Breast epithelium (tissue), 4 donors: ENCODE measurements around the gene GPC5. TPM values are rescaled to one million over a fixed set of nuclear protein-coding genes. Genes with fewer than 3 reads are reported as not detected.

Experiments
- DNase-seq, 2 donors: peaks; one replicate each; pipeline ENCODE4 v3.0.0-alpha.2; 2019; ENCODE audit warnings: low spot score in 2 of 2
- H3K27ac ChIP-seq, 2 donors: fragments of 200-600 bp; sonication (generic) in 1 of 2; one replicate each; pipeline ENCODE4 v1.5.1; 2016 to 2019; ENCODE audit warnings: mild to moderate bottlenecking in 1 of 2
- H3K27me3 ChIP-seq, 2 donors: fragments of 200-600 bp; sonication (generic) in 1 of 2; one replicate each; pipeline versions ENCODE4 v1.5.1 to v1.6.0; 2017 to 2019; ENCODE audit warnings: control low read depth in 1 of 2, mild to moderate bottlenecking in 1 of 2
- H3K36me3 ChIP-seq: fragments of 200-600 bp; one replicate; pipeline ENCODE4 v1.5.1; 2019
- H3K4me1 ChIP-seq, 2 donors: fragments of 200-600 bp; sonication (generic); one replicate each; pipeline ENCODE4 v1.5.1; 2016 to 2019; ENCODE audit warnings: control low read depth in 1 of 2
- H3K4me3 ChIP-seq, 3 donors: fragments of 200-600 bp; sonication (generic); 1 replicate in 2 of 3; 2 replicates in 1 of 3; pipeline ENCODE4 v1.5.1; 2016 to 2019; ENCODE audit warnings: mild to moderate bottlenecking in 3 of 3, moderate library complexity in 2 of 3
- H3K9me3 ChIP-seq, 2 donors: fragments of 200-600 bp; sonication (generic) in 1 of 2; one replicate each; pipeline ENCODE4 v1.5.1; 2016 to 2019; ENCODE audit warnings: control low read depth in 1 of 2
- CTCF ChIP-seq, 3 donors: fragments of 450-650 bp; IDR thresholded peaks; one replicate each; pipeline ENCODE4 v1.5.1; 2016 to 2017; ENCODE audit warnings: antibody characterized with exemption in 3 of 3, mild to moderate bottlenecking in 3 of 3, moderate library complexity in 3 of 3
- POLR2A ChIP-seq: fragments of 450-650 bp; IDR thresholded peaks from one replicate; pipeline ENCODE4 v1.6.1; 2016; ENCODE audit warnings: antibody characterized with exemption, mild to moderate bottlenecking, moderate library complexity
- POLR2AphosphoS5 ChIP-seq, 3 donors: sonication (generic); formaldehyde crosslinking; IDR thresholded peaks; one replicate each; pipeline ENCODE4 v1.6.1; 2017; ENCODE audit warnings: antibody characterized with exemption in 3 of 3
- intact Hi-C: fragments of 100-400 bp; cut with DNase I; formaldehyde crosslinking; loops from one replicate; pipeline ENCODE4 v1.15.1; 2023; ENCODE audit warnings: low total_unique reads
- total RNA-seq, 3 donors: library from RNA; depleted of rRNA; stranded (reverse); fragments of >200 nt; gene quantifications; one replicate each; pipeline ENCODE4 v1.1.0, GENCODE V29; 2016

GPC5 gene
- total RNA-seq, 3 donors from 2014 or later, result 0.88 to 0.98 TPM; not detected in 1

GRCh38 chr13:92122186-92122853, 723.9 kb downstream of the GPC5 start:
- Histone ChIP-seq H3K9me3 (no peaks in the 10 kb centered on the region), H3K27me3 (no peaks in the 10 kb centered on the region), H3K36me3 (no peaks in the 10 kb centered on the region), H3K27ac (no peak overlapping the region), H3K4me3 (no peak overlapping the region), H3K4me1 (no peaks in the 10 kb centered on the region)
- TF ChIP-seq POLR2AphosphoS5 (IDR thresholded peaks at IDR 0.05) (no peak), POLR2A (no peak), CTCF (IDR thresholded peaks at IDR 0.05) (no peak)
- no peak for DNase-seq
- intact Hi-C loops, result no loop called here

GRCh38 chr13:92126399-92126798, 728.0 kb downstream of the GPC5 start:
- H3K9me3 ChIP-seq, result no peaks in the 10 kb centered on the region
- no peaks in the 10 kb centered on the region for H3K27me3 ChIP-seq
- H3K27ac ChIP-seq, result no peak overlapping the region
- DNase-seq, result no peak
- intact Hi-C loops, result no loop called here
- no peaks in the 10 kb centered on the region for H3K4me1 ChIP-seq
- H3K4me3 ChIP-seq, result no peak overlapping the region
- TF ChIP-seq POLR2AphosphoS5 (IDR thresholded peaks at IDR 0.05) (no peak), CTCF (IDR thresholded peaks at IDR 0.05) (no peak), POLR2A (no peak)
- H3K36me3 ChIP-seq, result no peaks in the 10 kb centered on the region

- Histone ChIP-seq H3K27ac (no peak overlapping the region), H3K9me3 (no peaks in the 10 kb centered on the region), H3K4me3 (no peak overlapping the region), H3K4me1 (no peaks in the 10 kb centered on the region), H3K36me3 (no peaks in the 10 kb centered on the region), H3K27me3 (no peaks in the 10 kb centered on the region)
- no peak for TF ChIP-seq CTCF (IDR thresholded peaks at IDR 0.05)
- TF ChIP-seq POLR2A, result no peak
- no peak for TF ChIP-seq POLR2AphosphoS5 (IDR thresholded peaks at IDR 0.05)
- no peak for DNase-seq
- intact Hi-C loops, result no loop called here
Measured at GRCh38 chr13:92135509-92135908, 737.1 kb downstream of the GPC5 start.

- no peaks in the 10 kb centered on the region for H3K36me3 ChIP-seq
- H3K4me1 ChIP-seq, result no peaks in the 10 kb centered on the region
- H3K27ac ChIP-seq, result no peak overlapping the region
- H3K4me3 ChIP-seq, result no peak overlapping the region
- intact Hi-C loops, result no loop called here
- H3K27me3 ChIP-seq, result no peaks in the 10 kb centered on the region
- no peak for DNase-seq
- H3K9me3 ChIP-seq, result no peaks in the 10 kb centered on the region
- TF ChIP-seq POLR2A, result no peak
- no peak for TF ChIP-seq POLR2AphosphoS5 (IDR thresholded peaks at IDR 0.05)
- no peak for TF ChIP-seq CTCF (IDR thresholded peaks at IDR 0.05)
Measured at GRCh38 chr13:92136449-92137155, 738.2 kb downstream of the GPC5 start.

- Histone ChIP-seq H3K27me3 (no peaks in the 10 kb centered on the region), H3K4me1 (no peaks in the 10 kb centered on the region), H3K27ac (no peak overlapping the region), H3K4me3 (no peak overlapping the region), H3K36me3 (no peaks in the 10 kb centered on the region), H3K9me3 (no peaks in the 10 kb centered on the region)
- TF ChIP-seq CTCF (IDR thresholded peaks at IDR 0.05), result no peak
- TF ChIP-seq POLR2A, result no peak
- no peak for TF ChIP-seq POLR2AphosphoS5 (IDR thresholded peaks at IDR 0.05)
- intact Hi-C loops, result no loop called here
- no peak for DNase-seq
Measured at GRCh38 chr13:92137520-92137919, 739.1 kb downstream of the GPC5 start.
